Natural killer cell (primary cell): Measurements from ENCODE around the gene UNC13C. TPM values are rescaled to one million over a fixed set of nuclear protein-coding genes. Genes with fewer than 3 reads are reported as not detected.

ENCODE experiments used
- ATAC-seq, 3 donors: fragments of 150-1000 bp in 2 of 3; fragments of 200-7000 bp in 1 of 3; cut with Tn5 transposase; 1 replicate in 1 of 3; 2 replicates in 2 of 3; pipeline ENCODE4 v1.10.0; 2021; ENCODE audit warnings: mild to moderate bottlenecking in 2 of 3, moderate library complexity in 2 of 3
- DNase-seq, 2 donors: peaks; one replicate each; pipeline versions ENCODE4 v3.0.0 to v3.0.0-alpha.2; 2013 to 2021; ENCODE audit warnings: mixed read lengths in 1 of 2
- H3K27ac ChIP-seq: one replicate; pipeline ENCODE4 v1.5.1; 2013; ENCODE audit warnings: mild to moderate bottlenecking, low read length
- H3K27me3 ChIP-seq: one replicate; pipeline ENCODE4 v1.6.1; 2013; ENCODE audit warnings: low read length; ENCODE audit not compliant: control insufficient read depth, insufficient read depth
- H3K36me3 ChIP-seq: one replicate; pipeline ENCODE4 v1.6.1; 2013; ENCODE audit warnings: low read length; ENCODE audit not compliant: control insufficient read depth, insufficient read depth
- H3K4me1 ChIP-seq: one replicate; pipeline ENCODE4 v1.6.1; 2013; ENCODE audit warnings: low read length; ENCODE audit not compliant: control insufficient read depth, insufficient read depth
- H3K4me3 ChIP-seq: one replicate; pipeline ENCODE4 v1.5.1; 2013; ENCODE audit warnings: low read length
- H3K9me3 ChIP-seq: one replicate; pipeline ENCODE4 v1.6.1; 2013; ENCODE audit warnings: low read length; ENCODE audit not compliant: control insufficient read depth, insufficient read depth
- H3K27ac Mint-ChIP-seq, 2 donors: one replicate each; pipeline ENCODE4 v1.8.0; 2022; ENCODE audit warnings: mild to moderate bottlenecking in 2 of 2, mixed read lengths in 2 of 2, moderate library complexity in 1 of 2
- H3K27me3 Mint-ChIP-seq, 2 donors: one replicate each; pipeline ENCODE4 v1.8.0; 2022; ENCODE audit warnings: low read depth in 2 of 2, mixed read lengths in 2 of 2
- H3K36me3 Mint-ChIP-seq: one replicate; pipeline ENCODE4 v1.8.0; 2022; ENCODE audit warnings: mixed read lengths
- H3K4me1 Mint-ChIP-seq, 2 donors: one replicate each; pipeline ENCODE4 v1.8.0; 2022; ENCODE audit warnings: mixed read lengths in 2 of 2
- H3K4me3 Mint-ChIP-seq: one replicate; pipeline ENCODE4 v1.8.0; 2022; ENCODE audit warnings: mild to moderate bottlenecking, moderate library complexity, mixed read lengths
- H3K9me3 Mint-ChIP-seq, 2 donors: one replicate each; pipeline ENCODE4 v1.8.0; 2022; ENCODE audit warnings: mixed read lengths in 2 of 2
- CTCF ChIP-seq: fragments of 200-600 bp; IDR thresholded peaks from one replicate; pipeline ENCODE4 v1.8.0; 2022; ENCODE audit warnings: antibody characterized with exemption
- WGBS: methylation state at CpG from one replicate; pipeline ENCODE4 v1.1.7; 2013; ENCODE audit warnings: missing lambda C conversion rate; ENCODE audit not compliant: insufficient coverage; 5-methylcytosine and 5-hydroxymethylcytosine counted together
- intact Hi-C: fragments of 100-400 bp; cut with micrococcal nuclease; formaldehyde crosslinking; loops from one replicate; pipeline ENCODE4 v1.14.2; 2022
- total RNA-seq, 4 donors: library from RNA; stranded (reverse); fragments of 120-200 nt in 1 of 4; gene quantifications; one replicate each; pipeline versions ENCODE4 v1.2.3 to v1.2.4, GENCODE V29; 2013 to 2022

UNC13C gene
- total RNA-seq, 3 donors from 2014 or later (not counting 1 experiment from before 2014, with no cell fraction given), result not detected

GRCh38 chr15:54599386-54599785 is 621.1 kb downstream of the UNC13C start:
- 82% methylated on average over 2 of the region's 3 CpGs for WGBS
- Histone ChIP-seq H3K4me1 (no peaks in the 10 kb centered on the region), H3K27ac (no peak overlapping the region), H3K9me3 (peaks cover 7% of the 10 kb centered on the region), H3K36me3 (no peaks in the 10 kb centered on the region), H3K4me3 (no peak overlapping the region), H3K27me3 (no peaks in the 10 kb centered on the region)
- Mint-ChIP-seq H3K36me3 (no peaks in the 10 kb centered on the region), H3K4me1 (no peaks in the 10 kb centered on the region), H3K9me3 (peaks cover 2 to 3% of the 10 kb centered on the region in 2 donors), H3K27me3 (no peaks in the 10 kb centered on the region), H3K4me3 (no peak overlapping the region), H3K27ac (no peak overlapping the region)
- ATAC-seq, result no peak
- DNase-seq, result no peak
- no peak for TF ChIP-seq CTCF
- intact Hi-C loops, result no loop called here

DNA sequence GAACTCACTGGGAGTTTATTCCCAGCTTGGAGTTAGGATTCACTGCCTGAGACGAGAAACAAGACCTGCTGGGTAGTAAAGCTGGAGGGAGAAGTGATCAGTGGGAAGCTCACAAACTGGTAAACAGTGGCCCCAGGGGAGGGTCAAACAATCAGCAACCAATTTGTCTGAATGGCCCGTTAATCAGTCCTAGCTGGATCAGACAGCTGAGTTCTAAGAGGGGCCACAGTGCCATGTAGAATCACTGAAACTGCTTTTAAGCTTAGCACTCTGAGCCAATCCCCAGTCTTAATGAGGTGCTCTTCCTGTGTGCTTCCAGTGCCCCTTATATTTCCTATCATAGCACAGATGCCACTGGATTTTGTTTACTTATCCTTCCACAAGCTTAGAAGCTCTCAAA is 626.8 kb downstream of the UNC13C start:
- Histone ChIP-seq H3K9me3 (no peaks in the 10 kb centered on the region), H3K27me3 (no peaks in the 10 kb centered on the region), H3K27ac (no peak overlapping the region), H3K4me1 (no peaks in the 10 kb centered on the region), H3K36me3 (no peaks in the 10 kb centered on the region), H3K4me3 (no peak overlapping the region)
- Mint-ChIP-seq H3K9me3 (peaks cover 0 to 2% of the 10 kb centered on the region in 2 donors), H3K27ac (no peak overlapping the region), H3K36me3 (no peaks in the 10 kb centered on the region), H3K4me1 (no peaks in the 10 kb centered on the region), H3K27me3 (peaks cover 0 to 2% of the 10 kb centered on the region in 2 donors), H3K4me3 (no peak overlapping the region)
- WGBS, result 69% methylated on average over 2 of the region's 2 CpGs
- ATAC-seq (no peak), DNase-seq (no peak)
- TF ChIP-seq CTCF, result no peak
- intact Hi-C loops, result no loop called here

GRCh38 chr15:54605556-54605955 is 627.3 kb downstream of the UNC13C start:
- WGBS, result 97% methylated on average over 4 of the region's 4 CpGs
- Mint-ChIP-seq H3K27ac (no peak overlapping the region), H3K4me1 (no peaks in the 10 kb centered on the region), H3K4me3 (no peak overlapping the region), H3K36me3 (no peaks in the 10 kb centered on the region), H3K27me3 (peaks cover 0 to 2% of the 10 kb centered on the region in 2 donors), H3K9me3 (no peaks in the 10 kb centered on the region)
- Histone ChIP-seq H3K4me3 (no peak overlapping the region), H3K9me3 (no peaks in the 10 kb centered on the region), H3K4me1 (no peaks in the 10 kb centered on the region), H3K27me3 (no peaks in the 10 kb centered on the region), H3K27ac (no peak overlapping the region), H3K36me3 (no peaks in the 10 kb centered on the region)
- DNase-seq (no peak), ATAC-seq (no peak)
- intact Hi-C loops, result no loop called here
- no peak for TF ChIP-seq CTCF
